HG03469 (cell line): Measurements from ENCODE around the gene PBX1.

ENCODE experiments used
- ATAC-seq: cut with Tn5 transposase; IDR thresholded peaks from one replicate; pipeline ENCODE4 v1.9.1; 2021; ENCODE audit warnings: mild to moderate bottlenecking, moderate library complexity, moderate number of reproducible peaks; ENCODE audit not compliant: unreplicated experiment

The PBX1 gene

GRCh38 chr1:164689672-164690511 is 130.9 kb downstream of the PBX1 start:
- no peak for ATAC-seq

- ATAC-seq = no peak
Observed at GRCh38 chr1:164692420-164692819, 133.4 kb downstream of the PBX1 start.

DNA sequence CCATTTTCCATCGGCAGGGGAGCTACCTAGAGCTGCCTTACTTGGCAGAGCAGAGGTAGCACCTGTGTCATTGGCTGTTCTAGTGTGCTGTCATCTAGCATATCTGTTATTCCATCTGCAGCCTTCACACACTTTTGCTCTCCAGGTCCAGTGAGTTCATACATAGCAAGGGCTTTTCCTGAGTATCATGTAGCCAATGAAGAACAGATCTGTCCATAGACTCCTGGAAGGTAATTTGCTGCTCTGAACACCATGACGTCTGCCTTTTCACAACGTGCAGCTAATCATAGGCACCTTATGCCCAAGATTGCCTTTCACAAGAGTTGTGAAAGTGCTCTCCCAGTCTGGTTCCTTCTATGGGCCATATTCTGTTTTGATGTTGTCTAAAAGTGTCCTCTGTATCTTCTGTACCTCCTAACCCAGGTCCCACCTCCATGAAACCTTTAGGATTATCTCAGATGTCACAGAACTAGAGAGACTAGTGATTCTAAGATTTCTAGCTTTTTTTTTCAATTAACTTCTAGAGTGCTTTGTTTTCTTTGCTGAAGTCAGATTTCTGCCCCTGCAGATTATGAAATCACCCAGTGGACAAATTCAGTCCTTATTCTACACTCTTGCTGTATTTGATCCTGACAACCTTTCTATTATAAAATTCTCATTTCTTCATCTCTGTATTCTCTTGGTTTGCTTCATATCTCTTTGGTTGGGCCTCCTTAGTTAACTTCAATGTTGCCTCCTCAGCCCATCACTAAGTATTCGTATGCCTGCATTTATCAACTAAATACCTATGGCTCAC is 134.8 kb downstream of the PBX1 start:
- ATAC-seq = no peak

GRCh38 chr1:164694505-164694904 is 135.5 kb downstream of the PBX1 start:
- ATAC-seq = no peak

- no peak for ATAC-seq
Observed at GRCh38 chr1:164695956-164696665, 137.1 kb downstream of the PBX1 start.

- ATAC-seq = no peak
Observed at GRCh38 chr1:164699815-164700491, 141.0 kb downstream of the PBX1 start.

- no peak for ATAC-seq
Observed at GRCh38 chr1:164700683-164701082, 141.7 kb downstream of the PBX1 start.

- no peak for ATAC-seq
Observed at GRCh38 chr1:164701189-164701761, 142.3 kb downstream of the PBX1 start.

DNA sequence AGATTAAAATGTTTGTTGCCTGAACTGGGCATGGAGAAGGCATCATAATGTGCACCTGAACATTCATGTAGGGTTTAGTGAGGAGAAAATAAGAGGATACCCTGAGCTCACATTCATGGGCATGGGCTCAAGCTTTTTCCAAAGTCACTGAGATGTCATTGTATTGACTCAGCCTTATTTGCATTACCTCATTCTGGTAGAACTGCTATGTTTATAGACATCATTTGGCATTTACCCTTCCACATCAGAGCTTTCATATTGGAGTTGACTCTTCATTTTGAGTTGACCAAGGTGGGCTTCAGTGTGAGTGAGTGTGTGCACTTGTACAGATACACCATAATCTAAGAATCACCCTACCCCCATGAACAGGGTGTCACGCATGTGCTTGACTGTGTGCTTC is 143.2 kb downstream of the PBX1 start:
- ATAC-seq = no peak

DNA sequence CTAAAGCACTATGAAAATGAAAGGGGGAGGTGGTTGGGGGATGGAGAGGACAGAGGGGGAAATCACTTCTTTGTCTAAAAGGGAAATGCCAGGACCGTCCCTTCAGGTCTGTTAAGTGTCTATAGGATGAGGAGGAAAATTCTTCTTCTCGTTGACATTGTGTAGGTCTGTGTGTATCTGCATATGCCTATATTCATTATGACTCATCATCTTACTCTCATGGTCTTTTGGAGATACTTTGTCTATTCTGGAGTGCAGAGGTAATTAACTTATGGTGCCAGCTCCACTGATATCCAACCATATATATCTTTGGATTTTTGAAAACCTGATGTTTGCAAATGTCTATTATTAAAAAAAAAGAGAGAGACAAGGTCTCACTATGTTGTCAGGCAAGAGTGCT is 143.7 kb downstream of the PBX1 start:
- no peak for ATAC-seq

DNA sequence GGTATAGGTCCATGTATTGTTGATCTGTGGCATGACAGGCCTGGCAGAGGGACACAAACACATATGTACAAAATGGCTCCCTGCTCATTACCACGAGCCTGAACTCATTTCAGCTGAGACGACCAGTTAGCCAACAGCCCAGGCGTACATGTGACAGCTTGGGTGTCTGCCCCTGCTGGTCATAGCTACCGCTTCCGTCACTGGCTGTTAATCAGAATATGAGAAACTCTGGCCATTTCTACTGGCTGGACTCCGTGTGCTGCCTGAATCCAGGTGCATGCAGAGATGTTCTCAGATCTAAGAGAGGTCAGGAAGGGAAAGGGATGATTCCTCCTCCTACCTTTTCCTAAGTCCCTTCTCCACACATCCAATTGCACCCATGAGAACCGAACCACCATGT is 144.5 kb downstream of the PBX1 start:
- no peak for ATAC-seq

- ATAC-seq = no peak
Observed at GRCh38 chr1:164703960-164704411, 145.0 kb downstream of the PBX1 start.

DNA sequence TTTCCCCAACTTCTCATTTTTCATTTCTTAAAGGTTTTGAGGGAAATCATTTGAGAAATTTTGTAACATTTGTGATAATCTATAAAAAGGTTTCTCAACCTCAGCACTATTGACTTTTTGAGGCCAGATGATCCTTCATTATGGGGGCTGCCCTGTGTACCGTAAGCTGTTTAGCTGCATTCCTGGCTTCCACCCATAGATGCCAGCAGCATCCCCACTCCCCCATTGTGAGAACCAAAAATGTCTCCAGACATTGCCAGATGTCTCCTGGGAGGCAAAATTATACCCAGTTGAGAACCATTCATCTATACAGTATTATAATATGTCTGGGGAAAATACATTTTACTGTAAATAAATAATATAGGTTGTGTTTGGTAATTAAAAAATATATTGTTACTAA is 146.0 kb downstream of the PBX1 start:
- no peak for ATAC-seq

DNA sequence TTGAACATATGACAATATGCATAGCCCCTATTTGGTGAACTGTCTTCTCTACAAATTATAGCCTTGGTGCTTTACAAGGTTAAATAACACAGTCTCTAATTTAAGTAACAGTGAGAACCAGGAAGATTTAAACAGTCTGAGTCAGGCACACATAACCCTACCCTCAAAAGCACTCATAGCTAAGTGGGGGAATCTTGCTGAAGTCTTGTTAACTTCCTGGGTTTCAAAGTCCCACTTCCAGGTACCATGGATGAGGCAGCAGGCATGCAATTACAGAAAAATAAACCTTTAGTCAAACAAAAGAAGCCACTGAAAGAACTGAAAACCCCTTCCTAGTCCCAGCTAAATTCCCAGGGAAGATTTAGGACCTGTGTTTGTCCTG is 147.6 kb downstream of the PBX1 start:
- ATAC-seq = no peak

DNA sequence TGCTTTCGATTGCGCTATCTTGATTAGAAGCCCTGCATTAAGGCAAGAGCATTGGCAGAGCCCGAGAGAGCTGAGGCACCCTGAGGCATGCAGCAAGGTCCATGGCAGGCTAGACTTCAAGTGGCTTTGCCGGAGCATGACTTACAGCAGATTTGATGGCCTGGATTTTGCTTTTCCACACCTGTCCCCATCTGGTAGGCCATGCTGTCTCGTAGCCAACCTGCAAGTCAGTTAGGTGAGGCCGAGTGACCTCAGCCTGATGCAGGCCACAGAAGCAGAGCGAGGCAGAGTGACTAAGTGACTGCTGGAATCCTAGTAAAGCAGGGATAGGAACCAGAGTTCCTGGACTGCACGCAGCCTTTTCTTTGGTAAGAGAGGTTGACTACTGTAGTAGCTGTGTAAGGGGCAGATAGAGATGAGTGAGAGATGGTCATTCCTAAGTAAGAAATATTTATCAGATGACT is 148.9 kb downstream of the PBX1 start:
- ATAC-seq = no peak

DNA sequence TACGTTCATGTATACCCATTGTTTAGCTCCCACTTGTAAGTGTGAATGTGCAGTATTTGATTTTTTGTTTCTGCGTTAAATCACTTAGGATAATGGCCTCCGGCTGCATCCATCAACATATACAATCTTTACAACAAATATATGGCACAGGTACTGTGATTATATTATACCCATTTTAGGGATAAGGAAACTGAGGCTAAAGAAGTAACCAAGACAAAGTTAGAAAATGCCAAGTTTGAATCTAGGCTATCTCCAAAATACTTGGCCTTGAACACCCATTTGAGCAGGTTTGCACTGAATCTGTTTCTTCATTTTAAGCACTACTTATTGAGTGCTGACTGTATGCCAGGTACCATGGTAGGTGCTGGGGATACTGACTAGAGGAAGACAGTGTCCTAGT is 149.6 kb downstream of the PBX1 start:
- no peak for ATAC-seq

DNA sequence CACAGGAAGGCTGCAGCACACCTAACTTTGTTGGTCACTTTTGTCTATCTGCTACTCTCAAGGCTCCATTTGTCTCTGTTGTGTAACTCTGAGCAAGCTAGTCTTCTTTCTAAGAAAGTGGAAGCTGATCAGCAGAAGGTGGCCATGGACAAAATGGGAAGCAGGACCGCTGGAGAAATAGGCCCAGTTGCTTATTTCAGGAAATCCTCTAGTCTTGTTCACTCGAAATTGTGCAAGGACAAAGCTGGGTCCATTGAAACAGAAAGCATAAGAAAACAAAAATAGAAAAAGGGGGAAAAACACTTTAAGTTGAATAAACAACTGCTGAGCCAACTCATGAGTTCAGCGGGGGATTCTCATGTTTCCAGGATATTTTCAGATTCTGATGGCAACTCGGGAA is 150.1 kb downstream of the PBX1 start:
- ATAC-seq = no peak

DNA sequence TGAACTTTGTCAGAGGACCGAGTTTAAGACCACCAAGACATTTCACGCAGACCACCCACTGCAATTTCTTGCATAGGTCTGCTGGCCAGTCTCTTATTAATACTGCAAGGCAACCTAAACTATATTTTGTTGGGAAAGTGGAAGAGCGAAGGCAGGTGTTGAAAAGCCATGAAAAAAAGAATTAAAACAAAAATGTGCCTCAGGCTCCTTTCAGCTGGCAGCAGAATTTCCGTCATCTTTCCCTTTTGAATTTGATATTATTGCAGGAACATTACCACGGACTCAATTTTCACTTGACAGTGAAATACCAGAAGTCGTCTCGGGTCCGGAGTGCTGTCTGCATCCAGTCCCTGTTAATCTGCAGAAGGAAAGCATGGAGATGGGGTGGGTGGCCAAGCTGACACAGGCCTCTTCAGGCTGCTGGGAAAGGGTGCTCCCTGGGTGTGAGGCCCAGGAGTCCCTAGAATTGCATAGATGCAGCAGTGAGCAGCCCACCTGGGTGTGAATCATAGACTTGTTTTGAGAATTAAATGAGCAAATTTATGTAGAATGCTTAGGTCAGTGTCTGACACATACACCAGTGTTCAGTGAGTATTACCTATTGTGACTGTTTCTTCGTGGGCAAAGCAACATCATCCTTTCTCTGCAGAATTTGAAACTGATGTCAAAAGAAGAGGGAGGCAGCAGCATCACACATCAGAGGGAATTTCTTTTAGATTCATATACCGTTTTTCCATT is 150.7 kb downstream of the PBX1 start:
- no peak for ATAC-seq

GRCh38 chr1:164712131-164713036 is 153.4 kb downstream of the PBX1 start:
- no peak for ATAC-seq
